ENCODE results near the gene STAG1. TPM values are rescaled to one million over a fixed set of nuclear protein-coding genes. Genes with fewer than 3 reads are reported as not detected.

STAG1 gene
- polyA plus RNA-seq, 1 of the 3 experiments (the other 2 are of a cell fraction): 5.5 TPM

DNA sequence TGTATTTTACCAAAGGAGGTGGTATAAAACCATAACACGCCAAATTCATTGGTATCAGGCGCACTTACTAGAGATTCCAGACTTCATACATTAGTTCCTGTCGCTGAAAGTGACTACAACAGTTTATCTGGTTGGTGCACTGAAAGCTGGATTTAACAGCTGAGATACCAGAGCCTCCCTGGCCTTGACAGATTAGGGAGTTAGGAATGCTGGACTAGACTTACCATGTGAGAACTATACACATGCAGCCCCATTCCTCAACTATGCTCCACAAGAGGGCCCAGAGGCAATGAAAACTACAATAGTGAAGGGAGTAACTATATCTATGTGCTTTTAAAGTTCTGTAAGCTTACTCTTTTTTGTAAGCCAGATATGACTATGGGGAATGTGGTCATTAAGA is 174.4 kb downstream of the STAG1 start:
- Histone ChIP-seq H3K4me3 (ENCODE audit: low read depth in 2 of 2, low read length in 1 of 2) (no peak overlapping the region), H4K20me1 (ENCODE audit: insufficient read depth) (no peaks in the 10 kb centered on the region), H3K79me2 (ENCODE audit: insufficient read depth) (peaks cover 3% of the 10 kb centered on the region; the same call in 1 of the 2 replicates), H3K27me3 (ENCODE audit: insufficient read depth) (no peaks in the 10 kb centered on the region), H3K27ac (ENCODE audit: low read depth in 2 of 2, low read length in 1 of 2) (no peak overlapping the region), H3K36me3 (replicated peaks in 1 of 2; ENCODE audit: control insufficient read depth in 1 of 2, insufficient read depth in 2 of 2, low read length in 1 of 2) (peaks cover 0 to 8% of the 10 kb centered on the region in 2 experiments), H3K9ac (no peak overlapping the region), H2AFZ (ENCODE audit: low read depth) (no peak overlapping the region), H3K9me2 (no peaks in the 10 kb centered on the region), H3K4me1 (ENCODE audit: control insufficient read depth in 1 of 2, insufficient read depth in 2 of 2, low read depth in 1 of 2, low read length in 1 of 2) (no peaks in the 10 kb centered on the region), H3K4me2 (no peak overlapping the region), H3F3A (replicated peaks; ENCODE audit: insufficient read depth) (peaks cover 8% of the 10 kb centered on the region), H3K9me3 (peaks cover 4% of the 10 kb centered on the region; the same call in 1 of the 2 replicates)
- ChIA-PET POLR2A (no interaction called here), CTCF (interaction anchor here (1.5 kb wide), 1 partner anchor 174 kb away, joined by 4 read pairs; the partner anchor contains the start of gene STAG1)
- TF ChIP-seq, protein P1, sequence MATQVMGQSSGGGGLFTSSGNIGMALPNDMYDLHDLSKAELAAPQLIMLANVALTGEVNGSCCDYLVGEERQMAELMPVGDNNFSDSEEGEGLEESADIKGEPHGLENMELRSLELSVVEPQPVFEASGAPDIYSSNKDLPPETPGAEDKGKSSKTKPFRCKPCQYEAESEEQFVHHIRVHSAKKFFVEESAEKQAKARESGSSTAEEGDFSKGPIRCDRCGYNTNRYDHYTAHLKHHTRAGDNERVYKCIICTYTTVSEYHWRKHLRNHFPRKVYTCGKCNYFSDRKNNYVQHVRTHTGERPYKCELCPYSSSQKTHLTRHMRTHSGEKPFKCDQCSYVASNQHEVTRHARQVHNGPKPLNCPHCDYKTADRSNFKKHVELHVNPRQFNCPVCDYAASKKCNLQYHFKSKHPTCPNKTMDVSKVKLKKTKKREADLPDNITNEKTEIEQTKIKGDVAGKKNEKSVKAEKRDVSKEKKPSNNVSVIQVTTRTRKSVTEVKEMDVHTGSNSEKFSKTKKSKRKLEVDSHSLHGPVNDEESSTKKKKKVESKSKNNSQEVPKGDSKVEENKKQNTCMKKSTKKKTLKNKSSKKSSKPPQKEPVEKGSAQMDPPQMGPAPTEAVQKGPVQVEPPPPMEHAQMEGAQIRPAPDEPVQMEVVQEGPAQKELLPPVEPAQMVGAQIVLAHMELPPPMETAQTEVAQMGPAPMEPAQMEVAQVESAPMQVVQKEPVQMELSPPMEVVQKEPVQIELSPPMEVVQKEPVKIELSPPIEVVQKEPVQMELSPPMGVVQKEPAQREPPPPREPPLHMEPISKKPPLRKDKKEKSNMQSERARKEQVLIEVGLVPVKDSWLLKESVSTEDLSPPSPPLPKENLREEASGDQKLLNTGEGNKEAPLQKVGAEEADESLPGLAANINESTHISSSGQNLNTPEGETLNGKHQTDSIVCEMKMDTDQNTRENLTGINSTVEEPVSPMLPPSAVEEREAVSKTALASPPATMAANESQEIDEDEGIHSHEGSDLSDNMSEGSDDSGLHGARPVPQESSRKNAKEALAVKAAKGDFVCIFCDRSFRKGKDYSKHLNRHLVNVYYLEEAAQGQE (IDR thresholded peaks at IDR 0.05; ENCODE audit: low read depth, low read length): no peak
- no peak for TF ChIP-seq CHD2 (IDR thresholded peaks at IDR 0.05; ENCODE audit: low read length, partially characterized antibody)
- TF ChIP-seq, protein P2, sequence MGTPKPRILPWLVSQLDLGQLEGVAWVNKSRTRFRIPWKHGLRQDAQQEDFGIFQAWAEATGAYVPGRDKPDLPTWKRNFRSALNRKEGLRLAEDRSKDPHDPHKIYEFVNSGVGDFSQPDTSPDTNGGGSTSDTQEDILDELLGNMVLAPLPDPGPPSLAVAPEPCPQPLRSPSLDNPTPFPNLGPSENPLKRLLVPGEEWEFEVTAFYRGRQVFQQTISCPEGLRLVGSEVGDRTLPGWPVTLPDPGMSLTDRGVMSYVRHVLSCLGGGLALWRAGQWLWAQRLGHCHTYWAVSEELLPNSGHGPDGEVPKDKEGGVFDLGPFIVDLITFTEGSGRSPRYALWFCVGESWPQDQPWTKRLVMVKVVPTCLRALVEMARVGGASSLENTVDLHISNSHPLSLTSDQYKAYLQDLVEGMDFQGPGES (IDR thresholded peaks at IDR 0.05; ENCODE audit: low read depth, low read length): no peak
- TF ChIP-seq FOXM1 (IDR thresholded peaks at IDR 0.05; ENCODE audit: low read depth): no peak
- TF ChIP-seq SMC3 (IDR thresholded peaks at IDR 0.05; ENCODE audit: low read depth, low read length): no peak
- TF ChIP-seq EP300 (IDR thresholded peaks at IDR 0.05; ENCODE audit: borderline replicate concordance in 1 of 2, low read depth in 1 of 2, low read length in 1 of 2): no peak
- TF ChIP-seq ELF1 (IDR thresholded peaks at IDR 0.05): no peak
- no peak for TF ChIP-seq TCF12 (IDR thresholded peaks at IDR 0.05)
- no peak for TF ChIP-seq NRF1 (IDR thresholded peaks at IDR 0.05; ENCODE audit: low read depth, low read length)
- TF ChIP-seq FOXJ3 (CRISPR knock-in tag; IDR thresholded peaks at IDR 0.05): no peak
- no peak for TF ChIP-seq SIN3A (IDR thresholded peaks at IDR 0.05; ENCODE audit: borderline replicate concordance, low read depth, low read length)
- no peak for TF ChIP-seq RXRA (IDR thresholded peaks at IDR 0.05; ENCODE audit: borderline replicate concordance, low read depth)
- no peak for DNase-seq
- WGBS (ENCODE audit: low lambda C conversion rate): 100% methylated on average over 3 of the region's 3 CpGs
